COLO668 (cell line): Measurements from ENCODE around the gene ATP8A2.
"Not testable (repeated sequence)": the region's sequence is repeated elsewhere in the genome, so short reads cannot be mapped to it uniquely, and the experiment has no call there.

Source experiments
- DNase-seq: peaks from one replicate; lab custom pipeline; 2025; ENCODE audit not compliant: unreplicated experiment; lab: John Stamatoyannopoulos, UW

The ATP8A2 gene

DNA sequence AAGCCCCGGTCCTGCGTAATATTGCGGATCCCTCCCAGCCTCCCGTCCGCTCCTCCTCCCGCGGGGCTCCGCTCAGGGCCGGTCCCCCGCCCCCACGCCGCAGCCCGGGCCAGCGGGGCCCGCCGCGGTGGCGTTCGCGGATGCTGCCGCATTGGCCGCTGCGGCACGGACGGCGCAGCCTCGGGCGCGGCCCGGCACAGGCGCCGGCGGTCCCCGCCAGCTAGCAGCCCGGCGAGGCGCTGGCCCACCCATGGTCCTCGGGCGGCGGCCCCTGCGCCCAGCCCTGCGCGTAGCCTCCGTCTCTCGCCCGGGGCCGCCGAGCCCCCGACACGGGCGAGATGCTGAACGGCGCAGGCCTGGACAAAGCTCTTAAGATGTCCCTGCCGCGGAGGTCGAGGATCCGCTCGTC lies at the start of gene ATP8A2:
Gene ATP8A2, plus strand, starts transcription at position 100 of the 409 bp plus-strand sequence. Its CDS starts 239 bp downstream, at position 339.
- peak; percentile 59 for DNase-seq

DNA sequence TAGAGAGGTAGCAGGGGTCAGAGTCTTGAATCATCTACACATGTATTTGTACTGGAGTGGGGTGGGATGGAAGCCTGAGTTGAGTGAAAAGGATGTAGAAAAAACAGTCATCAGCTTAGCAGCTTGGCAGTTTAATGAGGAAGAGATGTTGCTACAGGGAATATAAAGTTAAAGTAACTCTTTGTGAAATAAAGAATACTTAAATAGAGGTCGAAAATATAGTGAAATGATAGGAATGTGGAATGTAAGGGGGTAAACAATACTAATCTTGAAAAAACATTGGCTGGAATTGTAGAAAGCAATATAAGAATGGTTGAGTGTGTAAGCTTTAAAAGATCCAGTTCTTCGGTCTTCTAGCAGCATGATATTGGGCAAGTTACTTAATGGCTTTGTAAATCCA lies 47.7 kb upstream of the ATP8A2 start:
- DNase-seq: no peak

DNA sequence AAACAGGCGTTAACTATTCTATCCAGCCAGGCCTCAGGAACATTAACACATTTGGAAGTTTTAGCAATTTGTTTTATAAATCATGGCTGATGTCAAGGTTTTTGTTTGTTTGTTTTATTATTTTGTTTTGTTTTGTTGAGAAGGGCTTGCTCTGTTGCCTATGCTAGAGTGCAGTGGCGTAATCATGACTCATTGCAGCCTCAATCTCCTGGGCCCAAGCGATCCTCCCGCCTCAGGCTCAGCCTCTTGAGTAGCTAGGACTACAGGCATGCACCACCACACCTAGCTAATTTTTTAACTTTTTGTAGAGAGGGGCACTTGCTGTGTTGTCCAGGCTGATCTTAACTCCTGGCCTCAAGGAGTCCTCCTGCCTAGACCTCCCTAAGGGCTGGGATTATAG lies 42.1 kb upstream of the ATP8A2 start:
- no peak for DNase-seq

DNA sequence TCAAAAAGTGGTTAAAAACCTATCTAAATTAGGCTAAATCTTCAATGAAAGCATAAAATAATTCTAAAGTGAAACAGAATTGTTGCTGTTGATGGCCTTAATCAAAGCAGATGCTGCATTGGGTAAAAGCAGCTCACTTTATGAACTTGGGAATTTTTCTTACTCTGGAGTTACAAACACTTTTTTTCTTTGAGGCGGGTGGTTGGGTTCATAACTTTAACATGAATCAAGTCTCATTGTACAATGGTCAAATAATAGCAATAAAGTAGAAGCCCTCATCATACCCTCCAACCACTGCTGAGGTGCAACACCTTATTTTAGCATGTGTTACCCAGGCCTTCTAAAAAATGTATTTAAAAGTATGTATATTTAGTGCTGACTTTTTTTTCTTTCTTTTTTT lies 41.2 kb upstream of the ATP8A2 start:
- DNase-seq: no peak

DNA sequence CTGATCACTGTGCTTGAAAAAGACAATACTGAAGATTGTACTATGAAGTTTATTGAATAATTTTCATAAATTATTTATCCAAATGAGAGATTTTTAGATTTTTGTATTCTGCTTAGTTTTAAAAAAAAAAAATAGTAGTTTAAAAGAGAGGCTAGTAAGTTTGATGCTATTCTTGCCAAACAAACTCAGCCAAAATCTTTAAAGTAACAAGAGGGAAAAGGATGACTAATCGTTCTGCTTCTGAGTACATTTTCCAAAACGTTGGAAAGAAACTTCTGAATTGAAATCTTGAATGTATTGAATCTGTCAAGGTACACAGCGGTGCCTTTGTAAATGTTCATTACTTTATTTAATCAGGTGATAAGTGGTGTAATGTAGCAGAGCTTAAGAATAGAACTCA lies 35.9 kb upstream of the ATP8A2 start:
- DNase-seq: no peak

DNA sequence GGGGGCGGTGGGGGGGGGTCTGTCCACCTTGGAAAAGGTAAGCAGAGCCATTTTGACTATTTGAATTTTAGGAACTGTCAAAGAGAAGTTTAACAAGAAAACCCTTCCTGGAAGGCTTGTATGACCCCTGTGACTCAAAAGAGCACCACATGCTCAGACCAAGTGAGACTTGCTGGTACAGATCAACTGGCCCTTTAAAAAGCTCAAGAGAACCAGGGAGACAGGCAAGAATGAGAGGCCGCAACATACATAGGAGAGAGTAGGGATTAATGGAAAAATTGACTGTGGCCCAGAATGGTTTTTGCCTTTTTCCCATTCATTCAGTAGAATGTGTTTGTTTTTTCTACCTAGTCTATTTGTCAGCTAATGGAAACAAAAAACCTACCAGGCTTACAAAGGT lies 26.2 kb upstream of the ATP8A2 start:
- DNase-seq: no peak

DNA sequence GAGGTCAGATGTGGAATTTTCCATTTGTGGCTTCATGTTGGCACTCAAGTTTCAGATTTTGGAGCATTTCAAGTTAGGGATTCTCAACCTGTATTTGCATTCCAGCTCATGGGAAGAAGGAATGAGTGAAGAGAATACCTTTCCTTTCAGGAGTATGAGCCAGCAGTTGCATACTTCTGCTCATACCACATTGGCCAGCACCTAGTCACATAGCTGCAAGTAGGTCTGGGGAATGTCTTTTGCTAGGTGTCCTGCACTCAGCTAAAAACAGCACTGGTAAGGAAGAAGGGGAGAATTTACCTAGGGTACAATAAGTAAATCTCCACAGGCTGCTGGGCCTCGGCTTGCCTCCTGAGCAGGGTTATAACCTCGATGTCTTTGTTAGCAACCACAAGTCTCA lies 24.6 kb upstream of the ATP8A2 start:
- no peak for DNase-seq

DNA sequence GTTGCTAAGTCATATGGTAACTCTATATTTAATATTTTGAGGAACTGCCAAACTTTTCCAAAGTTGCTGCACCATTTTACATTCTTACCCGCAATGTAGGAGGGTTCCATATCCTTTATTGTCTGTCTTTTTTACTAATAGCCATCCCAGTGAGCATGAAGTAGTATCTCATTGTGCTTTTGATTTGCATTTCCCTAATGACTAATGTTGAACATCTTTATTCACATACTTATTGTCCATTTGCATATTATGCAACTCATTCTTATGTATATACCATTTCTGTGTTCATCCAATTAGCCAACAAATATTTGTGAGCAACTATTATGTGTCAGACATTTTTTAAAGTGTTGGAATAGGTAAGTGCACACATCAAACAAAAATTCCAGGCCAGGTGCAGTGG lies 20.4 kb upstream of the ATP8A2 start:
- DNase-seq: no peak

DNA sequence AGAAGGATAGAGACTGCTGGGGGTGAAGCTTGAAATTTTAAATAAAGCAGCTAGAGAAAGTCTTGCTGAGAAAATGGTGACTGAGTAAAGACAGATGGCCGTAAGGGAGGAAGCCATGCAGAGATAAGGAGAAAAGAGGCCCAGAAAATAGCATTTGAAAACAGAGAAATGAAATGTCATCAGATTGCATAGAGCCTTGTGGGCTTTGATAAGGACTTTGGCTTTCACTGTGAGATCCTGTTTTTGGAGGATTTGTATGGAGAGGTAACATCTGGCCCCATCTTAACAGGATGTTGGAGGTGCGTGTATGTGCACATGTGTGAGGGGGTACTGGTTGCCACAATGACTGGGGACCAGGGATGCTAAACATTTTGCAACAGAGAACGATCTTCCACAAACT lies 19.5 kb upstream of the ATP8A2 start:
- no peak for DNase-seq

DNA sequence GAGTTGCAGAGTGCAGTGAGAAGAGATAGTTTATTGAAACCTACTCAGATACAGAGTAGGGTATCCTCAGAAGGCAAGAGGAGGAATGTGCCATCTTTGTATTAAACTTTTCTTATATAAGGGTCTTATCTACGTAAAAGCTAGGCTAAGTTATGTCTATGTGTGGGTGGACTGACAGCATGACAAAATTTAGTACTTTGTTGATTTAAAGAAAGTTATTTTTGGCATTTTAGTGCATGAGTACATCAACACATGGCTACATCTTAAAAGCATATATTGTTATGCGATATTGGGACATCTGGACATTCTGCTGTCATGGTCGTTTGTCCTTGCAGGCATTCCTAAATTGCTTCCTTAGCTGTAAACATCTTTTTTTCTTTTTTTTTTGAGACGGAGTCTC lies 19.0 kb upstream of the ATP8A2 start:
- DNase-seq: no peak

DNA sequence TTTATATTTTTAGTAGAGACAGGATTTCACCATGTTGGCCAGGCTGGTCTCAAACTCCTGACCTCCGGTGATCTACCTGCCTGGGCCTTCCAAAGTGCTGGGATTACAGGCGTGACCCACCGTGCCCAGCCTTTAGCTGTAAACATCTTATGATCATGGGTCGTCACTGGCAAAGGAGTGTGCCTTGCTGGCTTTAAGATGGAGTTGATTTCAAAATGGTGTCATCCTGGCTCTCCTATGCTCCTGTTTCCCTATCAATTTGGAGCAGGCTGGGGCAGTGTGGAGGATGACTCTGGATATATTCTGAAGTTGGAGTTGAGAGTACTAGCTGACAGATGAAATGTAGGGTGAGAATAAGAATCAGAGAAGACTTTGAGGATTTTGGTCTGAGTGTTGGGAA lies 18.4 kb upstream of the ATP8A2 start:
- DNase-seq: no peak

DNA sequence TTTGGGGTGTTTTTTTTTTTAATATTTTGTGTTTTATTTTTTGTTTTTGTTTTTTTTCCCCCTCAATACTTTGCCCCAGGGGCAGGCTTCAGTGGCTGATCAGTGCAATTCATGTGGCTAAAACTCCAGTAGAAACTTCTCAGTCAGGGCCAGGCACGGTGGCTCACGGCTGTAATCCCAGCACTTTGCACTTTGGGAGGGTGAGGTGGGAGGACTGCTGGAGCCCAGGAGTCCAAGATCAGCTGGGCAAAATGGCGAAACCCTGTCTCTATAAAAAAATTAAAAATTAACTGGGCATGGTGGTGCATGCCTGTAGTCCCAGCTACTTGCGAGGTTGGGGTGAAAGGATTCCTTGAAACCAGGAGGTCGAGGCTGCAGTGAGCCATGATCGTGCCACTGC lies 17.4 kb upstream of the ATP8A2 start:
- no peak for DNase-seq

DNA sequence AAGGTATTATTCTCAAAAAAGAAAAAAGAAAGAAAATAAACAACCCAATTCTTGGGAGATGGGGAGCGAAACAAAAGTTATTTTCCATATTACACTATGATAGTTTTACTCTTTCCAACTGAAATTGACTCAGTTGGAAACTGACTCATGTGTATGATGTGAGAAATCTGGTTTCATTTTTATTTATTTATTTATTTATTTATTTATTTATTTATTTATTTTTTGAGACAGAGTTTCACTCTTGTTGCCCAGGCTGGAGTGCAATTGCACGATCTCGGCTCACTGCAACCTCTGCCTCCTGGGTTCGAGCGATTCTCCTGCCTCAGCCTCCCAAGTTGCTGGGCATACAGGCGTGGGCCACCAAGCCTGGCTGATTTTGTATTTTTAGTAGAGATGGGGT lies 11.3 kb upstream of the ATP8A2 start:
- not testable (repeated sequence) for DNase-seq

DNA sequence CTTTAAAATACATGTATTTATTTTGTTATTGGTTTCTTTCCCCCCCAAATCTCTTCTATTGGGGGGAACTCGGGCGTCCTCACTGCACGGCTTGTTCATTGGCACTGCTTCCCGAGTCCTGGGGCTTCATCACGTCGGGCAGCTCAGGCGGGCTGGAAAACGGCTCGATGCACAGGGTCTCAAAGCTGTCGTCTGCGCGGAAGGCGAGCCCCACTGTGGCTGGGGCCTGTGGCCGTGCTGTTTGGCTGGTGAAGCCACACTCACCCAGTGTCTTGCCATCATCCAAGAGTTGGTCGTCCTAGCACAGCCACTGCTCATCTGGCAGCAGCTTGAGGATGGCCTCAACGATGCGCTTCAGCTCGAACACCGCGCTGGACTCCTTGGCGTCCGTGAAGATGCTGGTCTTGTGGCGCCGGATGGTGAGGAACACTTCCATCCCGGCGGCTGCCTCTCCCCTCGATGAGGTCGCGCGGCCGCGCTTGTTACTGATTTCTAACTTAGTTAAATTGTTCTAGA lies 6.0 kb upstream of the ATP8A2 start:
- DNase-seq: no peak

DNA sequence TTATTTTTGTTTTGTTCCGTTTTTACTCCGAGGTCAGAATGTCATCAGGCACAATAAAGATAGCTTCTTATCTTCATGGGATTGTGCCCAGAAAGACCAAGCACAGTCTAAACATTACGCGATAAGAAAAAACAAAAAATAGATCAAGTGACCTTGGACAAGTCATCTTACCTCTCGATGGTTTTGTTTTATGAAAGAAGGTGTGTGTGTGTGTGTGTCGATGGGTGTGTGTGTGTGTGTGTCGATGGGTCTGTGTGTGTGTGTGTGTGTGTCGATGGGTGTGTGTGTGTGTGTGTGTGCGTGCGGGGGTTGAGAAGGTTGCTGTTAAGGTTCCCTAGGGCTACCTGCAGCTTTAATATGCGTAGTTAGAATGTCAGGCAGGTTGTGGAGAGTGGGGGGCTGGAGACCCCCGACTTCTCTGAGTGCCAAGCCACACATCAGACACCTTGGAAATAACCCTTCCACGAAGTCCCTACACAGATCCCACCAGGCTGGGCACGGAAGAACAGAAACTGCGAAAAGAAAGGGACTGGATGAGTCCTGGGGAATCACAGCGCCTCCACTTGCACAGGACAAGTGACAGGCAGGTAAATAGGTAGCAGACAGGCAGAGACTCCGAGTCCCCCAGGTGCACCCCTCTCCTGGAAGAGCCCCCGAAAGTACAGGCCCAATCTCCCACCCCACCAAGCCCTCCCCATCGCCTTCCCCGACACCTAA lies 458 bp upstream of the ATP8A2 start:
- no peak for DNase-seq

DNA sequence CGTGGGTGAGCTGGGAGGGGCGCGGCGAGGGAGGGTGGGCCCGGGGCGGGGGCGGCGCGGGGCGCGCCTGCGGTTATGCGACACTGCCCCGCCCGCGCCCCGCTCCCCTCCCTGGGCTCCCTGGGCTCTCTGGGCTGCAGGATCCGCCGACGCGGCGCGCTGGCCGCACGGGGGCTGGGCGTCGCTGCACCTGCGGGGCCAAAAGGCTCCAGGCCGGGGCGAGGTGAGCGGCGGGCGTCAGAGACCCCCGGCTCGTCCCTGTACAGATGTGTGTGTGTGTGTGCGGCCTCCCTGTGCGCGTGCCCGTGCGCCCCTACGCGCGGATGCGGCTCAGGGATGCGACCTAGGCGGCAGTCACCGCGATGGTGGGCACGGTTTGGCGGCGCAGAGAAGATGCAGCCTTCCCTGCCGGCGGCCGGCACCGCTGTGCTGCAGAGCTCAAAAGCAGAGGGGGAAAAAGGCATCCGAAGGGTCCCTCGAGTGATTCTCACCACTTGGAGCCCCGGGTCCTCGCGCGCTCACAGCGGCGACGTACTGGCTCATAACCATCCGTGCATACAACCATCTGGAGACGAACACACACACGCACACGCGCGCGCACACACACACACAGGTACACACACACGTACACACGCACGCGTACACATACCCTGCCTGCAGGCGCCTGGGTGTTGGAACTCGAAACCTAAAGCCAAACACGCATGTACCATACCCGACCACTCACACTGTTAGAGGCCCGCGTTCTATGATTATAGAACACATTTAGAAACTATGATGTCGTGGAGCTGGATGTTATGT lies 709 bp downstream of the ATP8A2 start:
- DNase-seq: peak; percentile 62

DNA sequence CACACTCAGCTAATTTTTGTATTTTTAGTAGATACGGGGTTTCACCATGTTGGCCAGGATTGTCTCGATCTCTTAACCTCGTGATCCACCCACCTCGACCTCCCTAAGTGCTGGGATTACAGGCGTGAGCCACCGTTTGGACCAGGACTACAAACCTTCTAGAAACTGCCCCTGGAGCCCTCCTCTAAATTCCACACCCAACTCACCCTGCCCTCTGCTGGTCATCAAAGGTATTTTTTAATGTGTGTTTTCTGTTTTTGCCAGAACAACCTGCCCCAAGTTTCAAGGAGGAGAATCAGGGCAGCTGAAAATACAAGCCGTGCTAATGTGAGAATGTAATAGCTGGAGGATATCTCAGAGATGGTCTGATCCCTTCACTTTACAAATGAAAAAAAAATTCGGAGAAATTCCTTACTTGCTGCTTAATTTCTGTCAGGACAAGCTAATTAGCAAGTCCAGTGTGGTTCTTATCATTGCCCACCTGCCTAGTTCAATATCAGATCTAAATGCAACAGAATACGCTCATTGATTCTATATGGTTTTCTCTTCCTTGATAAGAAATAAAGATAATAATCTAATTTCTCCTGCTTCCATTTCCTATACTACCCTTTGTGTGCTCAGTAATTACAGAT lies 4.1 kb downstream of the ATP8A2 start:
- peak; percentile 53 for DNase-seq

DNA sequence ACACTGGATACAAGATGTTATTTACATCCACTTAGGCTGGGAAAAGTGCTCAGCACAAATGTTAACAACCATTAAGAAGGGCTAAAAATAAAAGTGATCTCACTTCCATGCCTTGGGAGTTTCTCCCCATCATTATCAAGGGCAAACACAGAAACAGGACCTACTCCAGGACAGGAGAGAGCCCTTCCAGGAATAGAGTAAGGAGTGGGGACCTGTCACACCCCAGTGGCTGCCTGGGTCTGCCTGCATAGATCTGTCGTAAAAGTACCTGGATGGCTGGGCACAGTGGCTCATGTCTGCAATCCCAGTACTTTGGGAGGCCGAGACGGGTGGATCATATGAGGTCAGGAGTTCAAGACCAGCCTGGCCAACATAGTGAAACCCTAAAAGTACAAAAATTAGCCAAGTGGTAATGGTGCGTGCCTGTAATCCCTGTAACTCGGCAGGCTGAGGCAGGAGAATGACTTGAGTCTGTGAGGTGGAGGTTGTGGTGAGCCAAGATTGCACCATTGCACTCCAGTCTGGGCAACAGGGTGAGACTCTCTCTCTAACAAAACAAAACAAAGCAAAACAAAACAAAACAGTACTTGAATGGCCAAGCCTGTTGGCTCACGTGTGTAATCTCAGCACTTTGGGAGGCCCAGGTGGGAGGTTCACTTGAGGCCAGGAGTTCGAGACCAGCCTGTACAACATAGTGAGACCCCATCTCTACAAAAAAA lies 5.6 kb downstream of the ATP8A2 start:
- no peak for DNase-seq

DNA sequence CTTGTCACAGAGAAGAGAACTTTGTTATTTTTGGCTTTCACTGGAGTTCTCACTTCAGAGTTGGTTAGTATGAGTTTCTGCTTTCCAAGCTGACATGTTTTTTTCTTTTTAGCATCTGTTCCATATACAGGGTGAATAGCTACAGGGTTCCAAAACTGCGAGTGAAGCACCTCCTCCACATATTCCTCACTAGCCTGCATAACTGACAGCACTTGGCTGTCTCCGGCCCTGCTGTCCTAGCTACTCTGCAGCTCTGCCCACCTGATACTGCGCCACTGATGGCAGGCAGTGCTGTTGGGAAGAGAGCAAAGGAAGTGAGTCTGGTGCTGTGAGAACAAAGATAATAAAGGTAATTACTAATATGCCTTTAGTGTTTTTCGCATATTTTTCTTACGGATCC lies 6.8 kb downstream of the ATP8A2 start:
- DNase-seq: no peak

DNA sequence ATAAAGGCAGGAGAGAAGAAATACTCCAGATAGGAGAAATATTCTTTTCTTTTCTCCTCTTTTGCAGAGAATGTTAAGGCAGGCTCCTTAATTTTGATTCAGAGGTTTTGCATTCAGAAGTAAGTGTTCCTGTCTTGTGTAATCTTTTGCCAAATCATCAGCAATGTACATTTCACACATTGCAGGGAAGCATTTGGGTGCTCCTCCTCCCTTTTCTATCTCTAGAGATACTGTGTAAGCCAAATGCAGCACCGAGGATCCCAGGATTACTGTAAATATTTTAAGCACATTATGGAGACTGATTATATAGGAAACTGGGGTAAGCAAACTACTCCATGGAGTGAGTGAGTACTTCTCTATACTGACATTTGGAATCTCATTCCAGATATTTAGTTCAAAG lies 7.2 kb downstream of the ATP8A2 start:
- no peak for DNase-seq

DNA sequence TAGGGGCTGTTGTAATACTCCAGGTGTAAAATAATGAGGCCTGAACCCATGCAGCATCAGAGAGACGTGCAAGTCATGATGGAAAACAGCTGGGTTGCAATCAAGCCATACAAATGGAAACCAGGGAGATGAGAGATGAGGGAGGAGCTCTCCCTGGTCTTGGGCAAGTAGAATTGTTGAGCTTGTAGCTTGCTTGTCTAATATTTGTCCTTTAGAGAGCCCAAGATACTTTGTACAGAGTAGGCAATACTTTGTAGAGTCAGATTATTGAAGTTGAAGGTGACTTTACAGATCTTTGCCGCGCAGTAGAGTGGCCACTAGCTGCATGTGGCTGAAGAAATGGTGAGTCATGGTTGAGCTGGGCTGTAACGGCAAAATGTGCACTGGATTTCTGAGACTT lies 8.3 kb downstream of the ATP8A2 start:
- DNase-seq: no peak
